ENCODE data around the gene JMJD1C.

GRCh38 chr10:63430999-63431356, 34.8 kb downstream of the JMJD1C start:
- no peak for TF ChIP-seq CTCF (IDR thresholded peaks at IDR 0.05; ENCODE audit: low read length)
- no peak for TF ChIP-seq EZH2 (optimal IDR thresholded peaks at IDR 0.05; ENCODE audit: low read depth, low read length)

All from MM.1S (cell line).